Measurements from ENCODE around the gene MUC6. TPM values are rescaled to one million over a fixed set of nuclear protein-coding genes. Genes with fewer than 3 reads are reported as not detected.

The MUC6 gene
- total and polyA plus RNA-seq, 3 experiments from 2014 or later: not detected

Other genes with a start within 250 kb of the MUC6 start
- 1 to 10 TPM; 2.1 to 2.6 TPM for gene CEND1, start 246.6 kb downstream of the MUC6 start, total RNA-seq
- gene CEND1, start 246.6 kb downstream of the MUC6 start, polyA plus RNA-seq: 0.13 TPM
- gene SLC25A22, start 238.4 kb downstream of the MUC6 start, total RNA-seq: 10 to 100 TPM; 73.6 to 77.0 TPM
- gene SLC25A22, start 238.4 kb downstream of the MUC6 start, polyA plus RNA-seq: 14.1 TPM
- 10 to 100 TPM; 30.5 to 34.5 TPM for gene PIDD1, start 231.5 kb downstream of the MUC6 start, total RNA-seq
- 4.6 TPM for gene PIDD1, start 231.5 kb downstream of the MUC6 start, polyA plus RNA-seq
- 1,000 to 10,000 TPM; 2,769 to 2,922 TPM for gene RPLP2, start 226.8 kb downstream of the MUC6 start, total RNA-seq
- 3,158 TPM for gene RPLP2, start 226.8 kb downstream of the MUC6 start, polyA plus RNA-seq
- gene PNPLA2, start 217.8 kb downstream of the MUC6 start, total RNA-seq: 10 to 100 TPM; 49.8 to 53.0 TPM
- 41.5 TPM for gene PNPLA2, start 217.8 kb downstream of the MUC6 start, polyA plus RNA-seq
- 1 to 10 TPM; 2.4 to 3.6 TPM for gene CRACR2B, start 208.8 kb downstream of the MUC6 start, total RNA-seq
- not detected for gene CRACR2B, start 208.8 kb downstream of the MUC6 start, polyA plus RNA-seq
- gene CD151, start 203.8 kb downstream of the MUC6 start, total RNA-seq: 10 to 100 TPM; 61.2 to 65.5 TPM
- gene CD151, start 203.8 kb downstream of the MUC6 start, polyA plus RNA-seq: 19.6 TPM
- 100 to 1,000 TPM; 178 to 182 TPM for gene POLR2L, start 194.2 kb downstream of the MUC6 start, total RNA-seq
- 114 TPM for gene POLR2L, start 194.2 kb downstream of the MUC6 start, polyA plus RNA-seq
- gene TSPAN4, start 193.9 kb downstream of the MUC6 start, total RNA-seq: 1 to 10 TPM; 8.8 to 9.4 TPM
- 4.4 TPM for gene TSPAN4, start 193.9 kb downstream of the MUC6 start, polyA plus RNA-seq
- 10 to 100 TPM; 87.2 to 94.1 TPM for gene CHID1, start 125.9 kb downstream of the MUC6 start, total RNA-seq
- 57.1 TPM for gene CHID1, start 125.9 kb downstream of the MUC6 start, polyA plus RNA-seq
- 10 to 100 TPM; 38.8 to 42.8 TPM for gene AP2A2, start 110.8 kb downstream of the MUC6 start, total RNA-seq
- 13.9 TPM for gene AP2A2, start 110.8 kb downstream of the MUC6 start, polyA plus RNA-seq
- gene MUC2, start 38.2 kb upstream of the MUC6 start, total RNA-seq: not detected
- gene MUC2, start 38.2 kb upstream of the MUC6 start, polyA plus RNA-seq: not detected
- gene MUC5AC, start 121.2 kb upstream of the MUC6 start, total RNA-seq: not detected
- gene MUC5AC, start 121.2 kb upstream of the MUC6 start, polyA plus RNA-seq: not detected
- gene MUC5B, start 186.3 kb upstream of the MUC6 start, total RNA-seq: not detected
- gene MUC5B, start 186.3 kb upstream of the MUC6 start, polyA plus RNA-seq: not detected

Measured in CD8-positive, alpha-beta memory T cell (primary cell).